GM12873 (cell line): Measurements from ENCODE around the gene JAZF1.

ENCODE experiments used
- CTCF ChIP-seq: IDR thresholded peaks from 2 replicates; pipeline ENCODE4 v1.5.1; 2012; ENCODE audit warnings: low read depth, mild to moderate bottlenecking, moderate library complexity, low read length, control low read depth; ENCODE audit not compliant: insufficient read depth; ENCODE audit errors: missing control alignments

The JAZF1 gene

DNA sequence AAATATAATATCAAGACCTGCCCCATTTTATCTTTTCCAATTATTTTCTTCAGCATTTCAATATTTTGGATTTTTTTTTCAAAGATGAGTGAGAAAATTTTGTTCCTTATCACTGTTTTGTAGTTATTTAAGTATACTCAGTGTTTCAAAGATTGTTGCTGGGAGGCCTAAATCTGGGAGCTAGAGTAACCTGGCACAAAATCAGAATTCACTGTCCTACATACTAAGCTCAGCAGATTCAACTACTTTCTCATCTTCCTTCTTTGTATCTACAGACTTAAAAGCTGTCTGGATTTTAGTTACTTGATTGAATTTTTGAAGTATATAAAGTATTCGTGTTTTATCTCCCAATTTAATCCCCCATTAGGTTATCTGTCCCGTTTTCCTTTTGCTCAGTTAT lies 354.7 kb downstream of the JAZF1 start:
- TF ChIP-seq CTCF, result no peak

DNA sequence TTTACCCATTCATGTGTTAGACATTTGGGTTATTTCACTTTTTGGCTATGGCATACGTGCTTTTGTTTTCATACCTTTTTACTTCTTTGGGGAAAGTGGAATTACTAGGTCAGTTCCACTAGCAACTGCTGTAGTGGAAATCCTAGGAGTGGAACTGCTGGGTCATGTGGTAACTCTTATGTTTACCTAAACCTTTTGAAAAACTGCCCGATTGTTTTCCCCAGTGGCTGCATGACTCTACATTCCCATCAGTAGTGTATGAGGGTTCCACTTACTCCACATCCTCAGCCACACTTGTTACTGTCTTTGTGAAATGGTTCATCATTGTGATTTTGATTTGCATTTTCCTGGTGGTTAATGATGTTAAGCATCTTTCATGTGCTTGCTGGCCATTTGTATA lies 358.4 kb downstream of the JAZF1 start:
- no peak for TF ChIP-seq CTCF

GRCh38 chr7:27812706-27813105 lies 367.9 kb downstream of the JAZF1 start:
- no peak for TF ChIP-seq CTCF

- no peak for TF ChIP-seq CTCF
These were observed 370.4 kb downstream of the JAZF1 start for GRCh38 chr7:27810186-27810585.

DNA sequence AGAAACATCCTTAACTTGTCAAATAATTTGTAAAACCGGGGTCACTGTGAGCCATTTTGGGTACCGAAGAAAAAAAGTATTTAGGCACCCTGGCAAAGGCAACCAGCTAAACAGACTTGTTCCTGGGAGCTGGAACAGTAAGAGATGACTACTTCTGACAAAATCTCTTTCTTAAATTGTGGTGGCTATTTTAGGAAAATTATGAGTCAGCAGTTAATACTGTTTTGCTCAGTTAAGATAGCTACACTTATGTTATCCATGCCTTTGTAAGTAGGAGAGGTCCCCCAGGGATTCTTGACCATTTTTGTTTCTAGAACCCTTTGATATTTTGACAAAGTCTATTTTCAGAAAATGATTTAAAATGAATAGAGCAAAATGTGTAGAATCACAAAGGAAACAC lies 372.0 kb downstream of the JAZF1 start:
- no peak for TF ChIP-seq CTCF

DNA sequence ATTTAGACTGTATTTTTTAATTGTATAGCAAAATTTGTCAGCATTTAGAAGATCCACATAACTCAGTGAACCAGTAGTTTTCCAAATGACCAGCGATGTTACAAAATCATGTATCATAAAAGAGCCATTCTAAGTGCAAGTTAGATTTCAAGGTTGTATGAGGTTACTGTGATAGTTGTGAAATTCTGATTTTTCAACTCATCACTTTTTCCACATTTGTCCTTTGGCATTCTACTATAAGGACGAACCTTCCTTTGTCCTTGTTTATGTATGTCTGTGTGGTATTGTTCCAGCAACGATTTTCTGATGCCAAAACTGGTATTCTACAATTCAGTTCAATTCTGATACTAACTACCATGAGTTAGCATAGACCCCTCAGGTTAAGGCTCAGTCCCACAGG lies 376.5 kb downstream of the JAZF1 start:
- TF ChIP-seq CTCF, result no peak

GRCh38 chr7:27802999-27803398 lies 377.6 kb downstream of the JAZF1 start:
- TF ChIP-seq CTCF, result no peak

- no peak for TF ChIP-seq CTCF
These were observed 381.4 kb downstream of the JAZF1 start for GRCh38 chr7:27799212-27799611.
